Mesenchymal stem cell (in vitro differentiated cells and primary cell): ENCODE data around the gene GLRA3.

Source experiments
- DNase-seq: peaks from one replicate; pipeline ENCODE4 v3.0.0-alpha.2; 2013
- H2AFZ ChIP-seq: one replicate; pipeline ENCODE4 v1.6.1; 2013; ENCODE audit warnings: low read depth, mild to moderate bottlenecking, control low read depth, inconsistent platforms, low read length, moderate library complexity
- H2AK5ac ChIP-seq: 2 replicates; pipeline ENCODE4 v1.6.1; 2013; ENCODE audit warnings: low read length, moderate library complexity, mild to moderate bottlenecking, inconsistent platforms; ENCODE audit not compliant: severe bottlenecking
- H2BK120ac ChIP-seq: one replicate; pipeline ENCODE4 v1.6.1; 2013; ENCODE audit warnings: low read depth, mild to moderate bottlenecking, inconsistent platforms, low read length, moderate library complexity
- H2BK12ac ChIP-seq, 2 experiments: one replicate each; pipeline ENCODE4 v1.6.1; 2013; ENCODE audit warnings: inconsistent platforms in 2 of 2, low read length in 2 of 2, mild to moderate bottlenecking in 2 of 2, moderate library complexity in 2 of 2, control low read depth in 1 of 2
- H2BK15ac ChIP-seq: one replicate; pipeline ENCODE4 v1.6.1; 2013; ENCODE audit warnings: mild to moderate bottlenecking, low read depth, inconsistent platforms; ENCODE audit not compliant: poor library complexity, severe bottlenecking
- H2BK5ac ChIP-seq: 2 replicates; pipeline ENCODE4 v1.6.1; 2013; ENCODE audit warnings: low read depth, mild to moderate bottlenecking, low read length, control low read depth, inconsistent platforms; ENCODE audit not compliant: poor library complexity, severe bottlenecking
- H3K14ac ChIP-seq, 2 experiments: one replicate each; pipeline ENCODE4 v1.6.1; 2013; ENCODE audit warnings: inconsistent platforms in 2 of 2, low read length in 2 of 2, control low read depth in 1 of 2, mild to moderate bottlenecking in 1 of 2, moderate library complexity in 1 of 2
- H3K18ac ChIP-seq, 2 experiments: one replicate each; pipeline ENCODE4 v1.6.1; 2013; ENCODE audit warnings: inconsistent platforms in 2 of 2, low read length in 2 of 2, control low read depth in 1 of 2, low read depth in 1 of 2, mild to moderate bottlenecking in 1 of 2
- H3K23ac ChIP-seq, 2 experiments: one replicate each; pipeline ENCODE4 v1.6.1; 2013; ENCODE audit warnings: inconsistent platforms in 2 of 2, low read length in 2 of 2, mild to moderate bottlenecking in 2 of 2, moderate library complexity in 2 of 2, control low read depth in 1 of 2
- H3K27ac ChIP-seq: 2 replicates; pipeline ENCODE4 v1.5.1; 2013; ENCODE audit warnings: mild to moderate bottlenecking, moderate library complexity, low read length, control low read depth, inconsistent platforms; ENCODE audit not compliant: poor library complexity, severe bottlenecking
- H3K27me3 ChIP-seq, 2 experiments: 2 replicates each; pipeline versions ENCODE4 v1.6.1 to v1.7.0; 2013; ENCODE audit warnings: low read length in 2 of 2, mild to moderate bottlenecking in 2 of 2, moderate library complexity in 2 of 2, control low read depth in 1 of 2, inconsistent platforms in 1 of 2; ENCODE audit not compliant: control insufficient read depth in 1 of 2, insufficient read depth in 1 of 2
- H3K36me3 ChIP-seq, 2 experiments: 2 replicates each; pipeline versions ENCODE4 v1.6.1 to v1.7.0; 2013; ENCODE audit warnings: low read length in 2 of 2, control low read depth in 1 of 2, inconsistent platforms in 1 of 2, low read depth in 1 of 2, mild to moderate bottlenecking in 1 of 2; ENCODE audit not compliant: insufficient read depth in 2 of 2, control insufficient read depth in 1 of 2
- H3K4ac ChIP-seq, 2 experiments: one replicate each; pipeline ENCODE4 v1.6.1; 2013; ENCODE audit warnings: inconsistent platforms in 2 of 2, low read length in 2 of 2, mild to moderate bottlenecking in 2 of 2, moderate library complexity in 2 of 2, control low read depth in 1 of 2, low read depth in 1 of 2
- H3K4me1 ChIP-seq: 2 replicates; pipeline ENCODE4 v1.6.1; 2013; ENCODE audit warnings: low read depth, low read length, control low read depth; ENCODE audit not compliant: control insufficient read depth, insufficient read depth
- H3K4me2 ChIP-seq: 2 replicates; pipeline ENCODE4 v1.6.1; 2013; ENCODE audit warnings: low read length, mild to moderate bottlenecking, inconsistent platforms; ENCODE audit not compliant: poor library complexity, severe bottlenecking
- H3K4me3 ChIP-seq, 2 experiments: 2 replicates each; pipeline versions ENCODE4 v1.5.1 to v1.7.0; 2013; ENCODE audit warnings: low read length in 2 of 2, mild to moderate bottlenecking in 2 of 2, control low read depth in 1 of 2, low read depth in 1 of 2; ENCODE audit not compliant: insufficient read depth in 1 of 2
- H3K79me1 ChIP-seq: replicated peaks from 2 replicates; pipeline ENCODE4 v1.6.1; 2013; ENCODE audit warnings: mild to moderate bottlenecking, control low read depth, low read length, inconsistent platforms; ENCODE audit not compliant: poor library complexity, severe bottlenecking
- H3K9ac ChIP-seq: 2 replicates; pipeline ENCODE4 v1.7.0; 2013; ENCODE audit warnings: mild to moderate bottlenecking, low read length, moderate library complexity
- H3K9me3 ChIP-seq: 2 replicates; pipeline ENCODE4 v1.7.0; 2013; ENCODE audit warnings: mild to moderate bottlenecking, low read length; ENCODE audit not compliant: control insufficient read depth
- H4K8ac ChIP-seq: one replicate; pipeline ENCODE4 v1.6.1; 2013; ENCODE audit warnings: inconsistent platforms, mild to moderate bottlenecking, low read length, moderate library complexity
- H4K91ac ChIP-seq: one replicate; pipeline ENCODE4 v1.6.1; 2013; ENCODE audit warnings: mild to moderate bottlenecking, low read length, inconsistent platforms
- WGBS: methylation state at CpG from one replicate; pipeline ENCODE4 v1.1.7; 2013; ENCODE audit warnings: mixed read lengths; 5-methylcytosine and 5-hydroxymethylcytosine counted together

GLRA3 gene

DNA sequence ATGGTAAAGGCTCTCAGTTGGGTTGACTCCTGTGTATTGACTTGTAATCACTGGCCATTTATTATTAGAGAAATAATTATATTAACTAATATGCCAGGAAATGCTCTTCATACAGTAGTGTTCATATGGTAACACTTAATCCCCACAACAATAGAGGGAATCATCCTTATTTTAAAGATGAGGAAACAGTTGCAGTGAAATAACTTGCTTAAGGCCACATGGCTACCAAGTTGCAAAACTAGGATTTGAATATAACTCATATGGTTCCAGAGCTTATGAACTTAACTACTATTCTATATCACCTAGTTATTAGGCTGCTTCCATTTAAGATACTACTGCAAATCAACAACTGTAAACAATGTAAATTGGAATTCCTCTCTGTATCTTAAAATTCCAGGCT, 163.2 kb downstream of the GLRA3 start:
- Histone ChIP-seq H3K9ac (no peak overlapping the region), H3K36me3 (no peaks in the 10 kb centered on the region), H2AK5ac (no peak overlapping the region), H2AFZ (no peak overlapping the region), H4K91ac (no peak overlapping the region), H3K4me3 (no peak overlapping the region), H3K27ac (no peak overlapping the region), H3K4ac (no peak overlapping the region), H2BK5ac (no peak overlapping the region), H3K18ac (no peak overlapping the region), H2BK12ac (no peak overlapping the region), H3K79me1 (no peaks in the 10 kb centered on the region), H3K4me1 (no peaks in the 10 kb centered on the region), H3K23ac (no peak overlapping the region), H2BK120ac (no peak overlapping the region), H3K14ac (no peak overlapping the region), H3K9me3 (no peaks in the 10 kb centered on the region), H4K8ac (no peak overlapping the region), H2BK15ac (no peak overlapping the region), H3K27me3 (no peaks in the 10 kb centered on the region), H3K4me2 (no peak overlapping the region)
- no peak for DNase-seq

DNA sequence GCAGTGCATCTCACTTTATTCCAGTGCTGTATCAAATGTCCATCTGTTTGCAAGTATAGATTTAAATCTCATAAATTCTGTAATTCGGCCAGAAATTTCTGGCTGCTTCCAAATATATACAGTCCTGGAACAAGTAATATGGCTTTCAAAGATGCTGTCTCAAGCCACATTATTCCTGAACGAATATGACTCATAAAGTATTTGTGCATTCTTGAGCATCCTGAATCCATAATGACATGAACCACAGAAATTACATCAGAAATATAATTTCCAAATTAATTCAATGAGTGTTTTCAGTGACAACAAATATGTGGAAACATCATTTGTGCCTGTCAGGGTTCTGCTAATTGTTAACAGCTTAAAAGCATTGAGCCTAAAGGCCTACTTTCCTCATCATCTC, 165.8 kb downstream of the GLRA3 start:
- Histone ChIP-seq H2BK5ac (no peak overlapping the region), H3K4me3 (no peak overlapping the region), H3K27ac (no peak overlapping the region), H2AFZ (no peak overlapping the region), H3K4me2 (no peak overlapping the region), H3K79me1 (no peaks in the 10 kb centered on the region), H3K36me3 (no peaks in the 10 kb centered on the region), H2AK5ac (no peak overlapping the region), H2BK120ac (no peak overlapping the region), H3K18ac (no peak overlapping the region), H3K4me1 (no peaks in the 10 kb centered on the region), H3K9me3 (no peaks in the 10 kb centered on the region), H3K27me3 (no peaks in the 10 kb centered on the region), H4K91ac (no peak overlapping the region), H3K9ac (no peak overlapping the region), H2BK15ac (no peak overlapping the region), H4K8ac (no peak overlapping the region), H3K14ac (no peak overlapping the region), H3K23ac (no peak overlapping the region), H2BK12ac (no peak overlapping the region), H3K4ac (no peak overlapping the region)
- DNase-seq: no peak
- 90% methylated on average over 2 of the region's 2 CpGs for WGBS

DNA sequence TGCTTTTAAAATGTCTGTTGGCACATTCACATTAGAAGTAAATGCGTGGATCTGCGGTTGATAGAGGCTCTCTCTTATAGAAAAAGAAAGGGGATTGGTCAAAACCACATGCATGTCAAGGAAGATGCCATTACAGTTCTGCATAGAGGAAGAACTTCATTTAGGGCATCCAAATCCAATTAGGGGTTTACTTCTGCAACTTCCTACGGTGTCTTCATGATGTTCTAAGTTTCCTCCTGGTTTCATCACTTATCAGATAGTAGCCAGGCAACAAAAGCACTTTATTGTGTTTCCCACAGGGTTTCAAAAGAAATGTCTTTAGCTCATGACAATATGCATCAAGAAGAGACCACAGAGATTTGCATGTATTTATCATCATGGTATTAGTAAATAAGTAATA, 170.8 kb downstream of the GLRA3 start:
- Histone ChIP-seq H3K4me3 (no peak overlapping the region), H3K18ac (no peak overlapping the region), H2BK5ac (no peak overlapping the region), H2BK12ac (no peak overlapping the region), H2AFZ (no peak overlapping the region), H3K4ac (no peak overlapping the region), H3K23ac (no peak overlapping the region), H3K4me1 (no peaks in the 10 kb centered on the region), H3K14ac (no peak overlapping the region), H3K4me2 (no peak overlapping the region), H3K9me3 (no peaks in the 10 kb centered on the region), H3K36me3 (no peaks in the 10 kb centered on the region), H2BK15ac (no peak overlapping the region), H3K79me1 (no peaks in the 10 kb centered on the region), H3K27me3 (no peaks in the 10 kb centered on the region), H4K91ac (no peak overlapping the region), H3K9ac (no peak overlapping the region), H3K27ac (no peak overlapping the region), H2AK5ac (no peak overlapping the region), H2BK120ac (no peak overlapping the region), H4K8ac (no peak overlapping the region)
- DNase-seq: peak; percentile 26
- 87% methylated on average over 3 of the region's 3 CpGs for WGBS

DNA sequence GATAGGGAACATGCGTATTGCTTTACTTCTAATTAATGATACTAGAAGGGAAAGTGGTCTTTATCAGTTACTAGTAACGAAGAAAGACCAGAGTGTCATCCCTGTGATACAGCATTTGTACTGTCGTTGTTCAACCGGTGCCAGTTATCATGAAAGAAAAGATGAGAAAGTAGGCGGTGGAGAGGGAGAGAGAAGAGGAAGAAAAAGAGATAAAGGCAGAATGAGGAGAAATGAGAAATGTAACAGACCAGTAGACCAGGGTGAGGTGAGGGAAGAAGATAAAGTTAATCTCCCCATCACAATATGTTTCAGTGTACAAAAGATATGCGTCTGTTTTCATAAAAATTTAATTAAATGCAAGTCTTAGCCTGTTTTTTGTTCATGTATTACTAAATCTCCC, 171.6 kb downstream of the GLRA3 start:
- H3K79me1 ChIP-seq: no peaks in the 10 kb centered on the region
- 97% methylated on average over 5 of the region's 6 CpGs for WGBS
- H2BK15ac ChIP-seq: no peak overlapping the region

More for the DNA sequence above, 171.6 kb downstream of the GLRA3 start:
- Histone ChIP-seq H3K4me3 (no peak overlapping the region), H2AK5ac (no peak overlapping the region), H3K27me3 (no peaks in the 10 kb centered on the region), H2BK12ac (no peak overlapping the region), H2BK120ac (no peak overlapping the region), H3K9me3 (no peaks in the 10 kb centered on the region), H3K18ac (no peak overlapping the region), H4K91ac (no peak overlapping the region), H2BK5ac (no peak overlapping the region), H3K4me1 (no peaks in the 10 kb centered on the region), H3K27ac (no peak overlapping the region), H3K9ac (no peak overlapping the region), H3K14ac (no peak overlapping the region), H3K4me2 (no peak overlapping the region), H3K36me3 (no peaks in the 10 kb centered on the region), H4K8ac (no peak overlapping the region), H3K23ac (no peak overlapping the region), H3K4ac (no peak overlapping the region), H2AFZ (no peak overlapping the region)
- no peak for DNase-seq
